Measurements from ENCODE around the gene LUZP4.
"Not testable (repeated sequence)": the region's sequence is repeated elsewhere in the genome, so short reads cannot be mapped to it uniquely, and the experiment has no call there.

LUZP4 gene, protein sequence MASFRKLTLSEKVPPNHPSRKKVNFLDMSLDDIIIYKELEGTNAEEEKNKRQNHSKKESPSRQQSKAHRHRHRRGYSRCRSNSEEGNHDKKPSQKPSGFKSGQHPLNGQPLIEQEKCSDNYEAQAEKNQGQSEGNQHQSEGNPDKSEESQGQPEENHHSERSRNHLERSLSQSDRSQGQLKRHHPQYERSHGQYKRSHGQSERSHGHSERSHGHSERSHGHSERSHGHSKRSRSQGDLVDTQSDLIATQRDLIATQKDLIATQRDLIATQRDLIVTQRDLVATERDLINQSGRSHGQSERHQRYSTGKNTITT

GRCh38 chrX:115289465-115289864 lies at the start of gene LUZP4:
LUZP4 (plus strand) TSS chrX:115289715; CDS start chrX:115289760, 45 bp downstream.
- DNase-seq = no peak

- DNase-seq = no peak
Measured at GRCh38 chrX:115251458-115252233, 37.9 kb upstream of the LUZP4 start.

DNA sequence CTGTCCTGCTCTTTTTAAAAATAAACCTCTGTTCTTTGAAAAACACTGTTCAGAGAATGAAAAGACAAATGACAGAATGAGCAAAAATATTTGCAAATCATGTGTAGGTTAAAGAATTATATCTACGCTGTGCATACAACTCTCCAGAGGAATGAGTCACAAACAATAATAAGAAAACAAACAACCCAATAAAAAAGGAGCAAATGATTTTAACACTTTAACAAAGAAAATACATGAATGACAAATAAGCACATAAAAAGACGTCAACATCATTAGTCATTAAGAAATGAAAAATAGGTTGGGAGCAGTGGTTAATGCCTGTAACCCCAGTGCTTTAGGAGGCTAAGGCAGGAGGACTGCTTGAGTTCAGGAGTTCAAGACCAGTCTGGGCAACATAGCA lies 34.5 kb upstream of the LUZP4 start:
- DNase-seq = no peak

GRCh38 chrX:115257711-115258110 lies 31.8 kb upstream of the LUZP4 start:
- no peak for DNase-seq

- DNase-seq = no peak
Measured at GRCh38 chrX:115259238-115259875, 30.2 kb upstream of the LUZP4 start.

DNA sequence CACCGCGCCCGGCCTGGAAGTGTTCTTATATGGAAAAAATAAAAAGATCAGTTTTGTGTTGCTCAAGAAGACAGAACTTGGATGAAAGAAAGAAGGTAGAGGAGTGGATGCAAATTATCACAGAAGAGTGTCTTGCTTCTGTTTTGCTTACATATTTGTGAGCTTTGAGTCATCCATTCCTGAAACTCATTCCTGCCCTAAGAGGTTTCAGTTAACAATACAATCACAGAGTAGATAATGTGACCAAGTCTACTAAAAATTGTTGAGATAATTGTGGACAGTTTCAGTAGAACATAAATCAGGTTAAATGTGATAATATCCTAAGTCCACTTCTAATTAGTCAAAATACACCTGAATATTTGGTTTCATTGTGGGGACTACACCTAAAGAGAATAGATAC lies 29.2 kb upstream of the LUZP4 start:
- no peak for DNase-seq

GRCh38 chrX:115261148-115261547 lies 28.4 kb upstream of the LUZP4 start:
- no peak for DNase-seq

DNA sequence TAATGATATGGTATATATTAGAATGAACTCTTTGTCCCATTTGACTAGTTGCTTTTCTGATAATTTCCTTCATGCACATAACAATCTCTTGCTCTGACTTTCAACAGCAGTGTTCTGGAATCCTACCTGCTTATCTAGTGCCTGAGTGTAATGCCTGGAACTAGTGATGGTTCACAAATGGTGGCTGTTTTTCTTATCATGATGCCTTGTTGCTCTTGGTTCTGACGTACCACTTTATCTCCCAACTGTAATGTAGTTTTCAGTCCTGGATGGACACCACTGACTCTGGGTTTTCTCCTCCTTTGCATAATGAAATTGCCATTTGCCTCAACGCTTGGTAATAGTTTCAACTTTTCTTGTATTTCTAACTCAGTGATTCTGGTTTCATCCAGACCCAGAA lies 25.5 kb upstream of the LUZP4 start:
- DNase-seq = no peak

DNA sequence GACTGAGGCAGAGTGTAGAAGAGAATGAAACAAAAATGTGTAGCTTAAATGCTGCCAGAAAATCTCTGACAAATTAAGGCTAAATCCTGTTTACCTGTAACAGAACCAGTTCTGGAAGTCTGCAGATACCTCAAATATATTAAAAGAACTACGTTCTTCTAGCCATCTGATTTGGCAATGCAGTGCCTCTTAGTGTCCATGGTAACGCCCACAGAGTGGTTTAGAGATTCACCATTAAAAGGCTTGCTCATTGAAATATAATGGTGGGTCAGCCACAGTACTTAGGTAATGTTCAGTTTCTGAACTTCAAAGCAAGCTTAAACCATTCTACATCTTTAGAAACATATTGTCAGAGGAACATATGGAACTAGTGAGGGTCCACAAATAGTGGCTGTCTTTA lies 23.2 kb upstream of the LUZP4 start:
- DNase-seq = no peak

GRCh38 chrX:115268421-115268820 lies 21.1 kb upstream of the LUZP4 start:
- no peak for DNase-seq

DNA sequence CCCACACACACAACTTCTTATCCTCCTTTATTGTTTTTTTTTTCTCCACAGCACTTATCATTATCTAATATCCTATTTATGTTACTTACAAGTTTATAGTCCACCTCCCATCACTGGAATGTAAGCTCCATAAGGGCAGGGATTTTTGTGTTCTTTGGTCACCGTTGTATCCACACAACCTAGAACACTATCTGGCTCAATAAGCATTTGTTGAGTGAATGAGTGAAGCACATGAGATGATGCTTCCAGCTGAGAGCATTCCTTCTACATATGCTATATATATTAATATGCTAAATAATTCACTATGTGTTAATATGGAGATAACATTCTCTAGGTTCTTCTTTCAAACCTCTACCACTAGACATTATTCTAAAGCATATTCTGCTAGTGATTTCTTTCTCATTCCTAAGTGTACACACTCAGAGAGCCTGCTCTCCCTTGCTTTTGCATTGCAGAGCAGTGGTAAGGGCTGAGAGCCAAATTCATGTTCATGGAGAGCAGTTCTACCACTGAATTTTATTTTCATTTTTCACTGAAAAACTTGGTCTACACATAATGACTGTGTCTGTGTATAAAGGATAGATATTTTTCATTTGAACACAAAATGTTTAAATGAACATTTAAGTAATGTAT lies 20.3 kb upstream of the LUZP4 start:
- DNase-seq = no peak

- DNase-seq = no peak
Measured at GRCh38 chrX:115284877-115285276, 4.6 kb upstream of the LUZP4 start.

DNA sequence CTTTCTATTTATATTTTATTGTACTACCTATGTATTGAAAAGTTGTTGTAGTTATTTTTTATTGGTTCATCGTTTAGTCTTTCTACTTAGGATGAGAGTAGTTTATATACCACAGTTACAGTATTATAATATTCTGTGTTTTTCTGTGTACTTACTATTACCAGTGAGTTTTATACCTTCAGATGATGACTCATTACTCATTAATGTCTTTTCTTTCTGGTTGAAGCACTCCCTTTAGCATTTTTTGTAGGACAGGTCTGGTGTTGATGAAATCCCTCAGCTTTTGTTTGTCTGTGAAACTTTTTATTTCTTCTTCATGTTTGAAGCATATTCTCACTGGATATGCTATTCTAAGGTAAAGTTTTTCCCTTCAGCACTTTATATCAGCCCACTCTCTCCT lies 7.7 kb downstream of the LUZP4 start:
- DNase-seq = no peak

- DNase-seq = no peak
Measured at GRCh38 chrX:115311139-115311538, 21.6 kb downstream of the LUZP4 start.

GRCh38 chrX:115311601-115312001 lies 22.1 kb downstream of the LUZP4 start:
- DNase-seq = no peak

- no peak for DNase-seq
Measured at GRCh38 chrX:115318139-115318538, 28.6 kb downstream of the LUZP4 start.

DNA sequence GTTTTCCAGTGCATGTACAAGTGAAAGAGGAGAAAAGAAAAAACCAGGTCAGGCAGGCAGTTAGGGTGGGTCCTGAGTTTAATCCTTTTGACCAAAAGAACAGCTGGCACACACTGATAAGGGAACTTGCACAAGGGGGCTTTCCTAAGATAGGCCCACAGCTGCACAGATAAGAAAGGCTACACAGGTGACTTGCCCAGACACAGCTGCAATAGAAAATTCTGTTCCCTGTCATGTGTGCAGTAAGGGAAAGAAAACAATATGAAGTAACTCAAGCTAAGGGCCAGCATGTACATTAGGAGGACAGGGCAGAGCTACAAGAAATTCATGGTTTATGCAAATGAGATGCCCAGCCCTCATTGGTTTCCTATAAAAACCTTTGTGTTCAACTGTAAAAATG lies 32.9 kb downstream of the LUZP4 start:
- DNase-seq = no peak

DNA sequence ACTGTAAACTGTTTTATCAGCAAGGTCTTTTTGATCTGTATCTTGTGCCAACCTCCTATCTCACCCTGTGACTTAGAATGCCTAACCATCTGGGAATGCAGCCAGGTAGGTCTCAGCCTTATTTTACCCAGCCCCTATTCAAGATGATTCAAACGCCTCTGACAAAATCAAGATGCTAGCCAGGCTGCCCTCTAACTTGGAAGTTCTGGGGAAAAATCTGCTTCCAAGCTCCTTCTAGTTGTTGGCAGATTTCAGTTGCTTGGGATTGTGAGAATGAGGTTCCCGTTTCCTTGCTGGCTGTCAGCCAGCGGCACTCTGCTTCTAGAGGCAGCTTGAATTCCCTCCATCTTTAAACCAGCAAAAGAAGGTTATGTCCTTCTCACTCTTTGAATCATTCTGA lies 34.7 kb downstream of the LUZP4 start:
- DNase-seq = no peak

GRCh38 chrX:115329282-115329681 lies 39.8 kb downstream of the LUZP4 start:
- not testable (repeated sequence) for DNase-seq

- DNase-seq = no peak
Measured at GRCh38 chrX:115330498-115331168, 41.1 kb downstream of the LUZP4 start.

DNA sequence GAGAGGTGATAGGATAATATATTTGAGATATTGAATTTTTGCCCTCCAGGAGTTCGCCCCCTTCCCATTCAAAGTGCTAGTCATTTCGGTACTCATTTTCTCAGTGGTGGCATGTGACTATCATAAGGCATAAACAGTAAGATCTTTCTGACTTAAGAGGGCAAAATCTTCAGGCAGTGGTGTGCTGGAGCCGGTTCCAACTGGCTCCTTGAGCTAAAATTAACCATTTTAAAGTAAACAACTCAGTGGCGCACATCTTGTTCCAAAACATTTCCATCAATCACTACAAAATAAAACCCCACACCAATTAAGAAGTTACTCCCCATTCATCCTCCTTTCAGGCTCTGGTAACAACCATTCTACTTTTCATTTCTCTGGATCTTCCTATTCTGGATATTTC lies 43.3 kb downstream of the LUZP4 start:
- no peak for DNase-seq

DNA sequence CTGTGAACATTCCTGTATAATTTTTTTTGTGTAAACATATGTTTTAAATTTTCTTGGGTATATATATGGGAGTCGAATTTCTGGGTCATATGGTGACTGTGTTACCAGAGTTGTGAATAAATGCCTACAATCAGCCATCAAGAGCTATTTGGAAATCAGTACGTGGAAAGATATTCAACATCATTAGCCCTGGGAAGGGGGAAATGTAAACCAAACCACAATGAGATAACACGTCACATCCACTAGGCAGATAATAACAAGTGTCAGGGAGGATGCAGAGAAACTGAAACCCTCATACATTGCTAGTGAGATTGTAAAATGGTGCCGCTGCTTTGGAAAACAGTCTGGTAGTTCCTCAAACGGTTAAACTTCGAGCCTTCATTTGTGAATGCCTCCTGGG lies 43.9 kb downstream of the LUZP4 start:
- DNase-seq = no peak

Measured in activated CD4-positive, alpha-beta T cell treated with anti-CD3 and anti-CD28 coated beads for 1 hour (primary cell).